Skin of body (tissue), 2 donors: ENCODE results near the gene NCS1. TPM values are rescaled to one million over a fixed set of nuclear protein-coding genes. Genes with fewer than 3 reads are reported as not detected.
"Not testable (repeated sequence)": the region's sequence is repeated elsewhere in the genome, so short reads cannot be mapped to it uniquely, and the experiment has no call there.

Source experiments
- DNase-seq: peaks from one replicate; lab custom pipeline; 2025; lab: John Stamatoyannopoulos, UW
- total RNA-seq: library from RNA; depleted of rRNA; stranded (reverse); fragments of >200 nt; gene quantifications from one replicate; pipeline ENCODE4 v1.2.3, GENCODE V29; 2014

NCS1 gene
- total RNA-seq, 1 donor from 2014 or later = 7.6 TPM

DNA sequence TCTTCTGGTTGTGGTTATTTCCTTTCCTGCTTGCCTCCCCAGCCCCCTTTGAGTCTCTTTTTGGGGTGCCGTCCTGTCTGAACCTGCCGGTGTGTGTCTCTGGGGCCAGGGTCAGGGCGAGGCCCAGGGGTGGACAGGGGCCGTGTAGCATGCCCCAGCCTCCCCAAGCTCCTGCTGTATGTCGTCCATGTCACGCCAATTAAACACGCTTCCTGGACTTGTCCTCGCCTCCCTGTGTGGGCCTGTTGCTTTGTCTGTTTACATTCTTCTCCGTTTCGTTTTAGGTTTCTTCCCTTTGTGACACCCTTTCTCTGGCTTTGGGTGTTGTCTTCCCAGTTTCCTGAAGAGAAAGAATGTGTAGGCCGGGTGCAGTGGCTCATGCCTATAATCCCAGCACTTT, 64.9 kb downstream of the NCS1 start:
- DNase-seq = no peak

DNA sequence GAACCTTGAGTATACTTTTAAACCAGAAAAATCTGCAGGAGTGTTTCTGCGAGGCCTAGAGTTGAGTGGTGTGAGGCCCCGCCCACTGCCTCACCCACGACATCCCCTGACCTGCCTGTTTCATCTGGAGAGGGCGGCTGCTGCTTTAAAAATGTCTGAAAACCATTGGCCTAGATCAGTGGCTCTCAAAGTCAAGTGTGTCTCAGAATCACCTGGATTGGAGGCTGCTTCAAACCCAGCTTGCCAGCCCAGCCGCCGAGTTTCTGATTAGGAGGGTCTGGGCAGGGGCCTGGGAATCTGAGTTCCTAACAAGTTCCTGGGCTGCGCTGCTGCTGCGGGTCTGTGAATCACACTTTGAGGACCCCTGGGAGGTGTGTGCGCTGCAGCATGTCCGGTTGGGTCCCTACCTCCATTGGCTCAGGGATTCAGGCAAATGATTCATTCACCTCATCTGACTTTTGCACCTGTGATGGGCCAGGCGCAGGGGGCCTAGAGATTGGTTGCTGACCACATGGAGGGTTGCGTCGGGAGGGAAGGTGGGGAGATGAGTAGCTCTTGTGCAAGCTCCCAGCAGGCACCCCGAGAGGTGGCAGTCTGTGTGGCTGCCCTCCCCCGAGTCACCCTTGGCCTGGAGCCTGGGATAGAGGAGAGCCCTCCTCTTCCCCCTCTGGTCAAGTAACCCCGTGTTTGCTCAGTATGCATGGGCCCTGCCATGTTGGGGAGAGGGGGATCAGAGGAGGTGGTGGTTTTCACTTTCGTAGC, 65.7 kb downstream of the NCS1 start:
- no peak for DNase-seq

DNA sequence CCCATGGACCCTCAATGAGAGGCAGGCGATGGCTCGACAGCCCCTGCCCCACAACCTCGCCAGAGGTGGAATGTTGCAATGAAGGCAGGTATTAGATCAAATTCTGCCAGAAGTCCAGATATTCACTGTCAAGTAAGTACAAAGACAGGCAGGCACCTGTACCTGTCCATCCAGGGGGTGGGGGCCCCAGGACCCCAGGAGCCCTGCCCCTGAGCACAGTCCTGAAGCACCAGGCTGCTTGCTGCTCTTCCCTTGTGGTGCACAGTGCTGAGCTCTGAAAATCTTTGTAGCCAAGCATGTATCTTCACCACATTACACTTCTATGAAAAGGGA, 67.1 kb downstream of the NCS1 start:
- no peak for DNase-seq

DNA sequence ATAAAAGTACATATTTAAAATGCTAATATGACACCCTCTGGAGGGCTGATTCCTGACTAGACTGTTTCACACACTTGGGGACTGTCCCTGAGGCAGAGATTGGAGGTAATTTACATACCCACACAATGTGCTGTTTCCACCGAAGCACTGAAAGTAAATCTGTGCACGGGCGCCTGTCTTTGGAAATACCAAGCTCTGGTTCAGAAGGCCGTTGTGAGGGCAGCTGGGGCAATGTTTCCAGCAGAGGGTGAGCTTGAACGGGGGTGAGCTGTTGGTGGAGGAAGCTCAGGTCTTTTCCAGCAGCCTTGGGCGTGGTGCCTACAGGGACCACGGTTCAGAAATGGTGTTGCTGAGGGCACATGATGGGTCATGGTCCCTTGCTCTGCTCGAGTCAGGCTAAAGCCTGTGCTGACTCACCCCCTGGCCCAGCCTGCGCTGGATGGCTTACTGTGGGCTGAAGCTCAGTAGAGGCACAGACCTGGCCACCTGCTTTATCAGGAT, 67.6 kb downstream of the NCS1 start:
- DNase-seq = no peak

DNA sequence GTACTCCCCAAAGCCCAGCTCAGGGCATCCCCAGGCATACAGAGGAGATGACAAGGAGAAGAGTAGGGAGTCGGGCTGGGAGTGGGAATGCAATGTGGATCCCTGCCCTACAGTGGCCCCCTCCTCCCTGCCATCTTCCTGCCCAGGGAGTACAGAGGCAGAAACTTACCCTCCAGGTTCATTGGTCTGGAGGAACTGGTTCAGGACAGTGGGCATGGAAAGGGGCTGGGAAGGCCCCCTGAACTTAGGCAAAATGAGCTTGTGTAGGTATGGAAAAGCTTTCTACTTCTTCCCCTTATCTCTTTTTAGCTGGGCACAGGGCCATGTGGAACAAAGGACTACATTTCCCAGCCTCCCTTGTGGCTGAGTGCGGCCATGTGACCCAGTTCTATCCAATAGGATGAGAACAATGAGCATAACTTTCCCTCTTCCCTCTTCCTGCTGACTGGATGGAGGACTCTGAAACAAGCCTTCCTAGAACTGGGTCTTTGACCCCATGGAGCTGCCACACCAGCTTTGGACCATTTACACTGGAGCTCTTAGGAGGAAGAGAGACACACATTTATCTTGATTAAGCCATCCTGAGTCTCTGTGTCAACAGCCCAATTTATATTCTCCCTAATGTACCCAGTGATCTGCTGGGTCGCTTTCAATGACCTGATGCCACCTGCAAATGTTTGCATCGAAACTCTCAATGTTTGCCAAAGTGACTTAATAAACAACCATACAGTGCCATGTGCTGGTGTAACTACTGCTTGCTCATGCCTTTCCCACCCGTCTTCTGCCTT, 68.4 kb downstream of the NCS1 start:
- DNase-seq = peak; percentile 49

DNA sequence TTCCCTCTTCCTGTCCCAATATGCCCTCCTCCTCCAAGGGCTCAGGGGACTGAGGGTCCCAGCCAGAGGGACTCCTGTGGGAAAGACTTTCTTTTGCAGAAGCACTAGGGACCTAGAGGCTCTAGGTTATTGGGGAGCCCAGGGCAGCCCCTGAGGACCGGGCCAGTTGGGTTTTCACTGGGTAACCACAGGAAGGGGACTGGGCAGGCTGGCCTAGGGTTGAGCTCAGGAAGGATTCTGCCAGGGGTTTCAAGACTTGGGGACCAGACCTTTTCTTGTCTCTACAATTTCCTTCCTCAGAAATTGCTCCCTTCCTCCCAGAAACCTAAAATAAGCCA, 69.0 kb downstream of the NCS1 start:
- DNase-seq = no peak

DNA sequence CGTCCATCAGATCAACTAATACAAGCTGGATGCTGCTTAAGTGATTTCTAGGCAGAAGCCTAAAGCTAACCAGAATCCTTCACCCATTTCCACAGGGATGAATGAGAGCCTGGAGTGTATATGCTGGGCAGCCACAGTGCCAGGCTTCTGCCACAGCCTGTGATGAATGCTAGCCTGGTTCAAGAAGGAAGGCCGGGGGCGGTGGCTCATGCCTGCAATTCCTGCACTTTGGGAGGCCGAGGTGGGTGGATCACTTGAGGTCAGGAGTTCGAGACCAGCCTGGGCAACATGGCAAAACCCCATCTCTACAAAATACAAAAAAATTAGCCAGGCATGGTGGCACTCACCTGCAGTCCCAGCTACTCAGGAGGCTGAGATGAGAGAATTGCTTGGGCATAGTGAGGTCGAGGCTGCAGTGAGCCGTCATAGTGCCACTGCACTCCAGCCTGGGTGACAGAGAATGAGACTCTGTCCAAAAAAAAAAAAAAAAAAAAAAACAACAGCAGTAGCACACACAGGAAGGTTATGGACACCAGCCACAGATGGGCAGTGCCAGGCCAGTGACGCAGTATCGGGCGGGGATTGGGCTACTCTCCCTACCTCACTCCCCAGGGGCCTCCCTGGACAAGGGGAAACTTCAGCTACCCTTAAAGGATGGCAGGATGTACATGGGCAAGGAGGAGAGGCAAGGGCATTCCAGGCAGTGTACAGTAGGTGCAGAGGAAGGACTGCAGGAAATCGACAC, 70.2 kb downstream of the NCS1 start:
- DNase-seq = no peak

DNA sequence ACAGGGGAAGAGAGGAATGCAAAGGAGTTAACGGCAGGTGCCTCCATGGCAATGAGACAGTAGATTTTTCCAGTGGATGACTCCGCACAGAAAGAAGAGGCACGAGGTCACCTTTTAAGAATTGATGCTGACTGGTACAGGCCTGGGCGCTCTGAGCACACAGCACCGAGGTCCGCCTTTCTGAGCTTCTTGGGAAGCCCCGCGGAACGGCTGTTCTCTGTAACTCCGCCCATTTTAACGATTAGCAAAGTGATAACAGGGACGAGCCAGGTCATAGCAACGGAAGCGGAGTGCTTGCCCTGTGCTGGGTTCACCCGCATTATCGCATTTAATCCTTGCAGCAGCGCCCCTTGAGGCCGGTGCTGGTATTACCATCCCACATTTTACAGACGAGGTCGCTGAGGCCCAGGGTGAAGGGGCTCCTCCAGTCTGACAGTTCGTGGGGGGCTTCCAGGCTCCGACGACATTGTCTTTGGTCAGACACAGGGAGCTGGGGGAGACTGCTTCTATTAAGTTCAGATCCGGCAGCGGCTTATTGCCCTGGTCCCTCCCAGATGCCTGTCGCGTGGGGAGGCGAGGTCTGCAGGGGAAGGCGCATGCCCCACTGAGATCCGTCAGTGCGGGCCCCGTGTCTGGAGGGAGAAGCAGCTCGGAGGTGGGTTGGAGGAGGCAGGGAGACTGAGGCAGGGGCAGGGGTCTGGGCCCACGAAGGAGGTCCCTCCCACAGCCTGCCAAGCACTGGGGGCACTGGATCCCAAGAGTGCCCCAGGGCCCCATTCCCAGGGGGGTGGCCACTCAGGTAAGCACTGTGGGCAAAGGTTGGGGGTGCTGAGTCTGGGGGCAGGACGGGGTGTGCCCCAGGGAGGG, 71.0 kb downstream of the NCS1 start:
- no peak for DNase-seq

DNA sequence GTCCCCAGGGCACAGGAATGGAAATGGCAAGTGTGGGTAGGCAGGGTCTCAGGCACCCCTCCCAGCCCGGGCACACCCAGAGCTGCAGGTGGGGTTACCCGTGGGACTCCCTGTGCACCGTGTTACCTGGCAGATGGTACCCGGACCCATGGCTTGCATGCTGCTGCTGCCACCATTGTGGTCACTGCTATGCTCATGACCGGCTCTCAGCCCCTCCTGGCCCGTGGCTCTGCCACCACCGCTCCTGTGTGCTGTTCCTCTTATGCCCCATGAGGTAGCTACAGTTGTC, 71.6 kb downstream of the NCS1 start:
- no peak for DNase-seq

DNA sequence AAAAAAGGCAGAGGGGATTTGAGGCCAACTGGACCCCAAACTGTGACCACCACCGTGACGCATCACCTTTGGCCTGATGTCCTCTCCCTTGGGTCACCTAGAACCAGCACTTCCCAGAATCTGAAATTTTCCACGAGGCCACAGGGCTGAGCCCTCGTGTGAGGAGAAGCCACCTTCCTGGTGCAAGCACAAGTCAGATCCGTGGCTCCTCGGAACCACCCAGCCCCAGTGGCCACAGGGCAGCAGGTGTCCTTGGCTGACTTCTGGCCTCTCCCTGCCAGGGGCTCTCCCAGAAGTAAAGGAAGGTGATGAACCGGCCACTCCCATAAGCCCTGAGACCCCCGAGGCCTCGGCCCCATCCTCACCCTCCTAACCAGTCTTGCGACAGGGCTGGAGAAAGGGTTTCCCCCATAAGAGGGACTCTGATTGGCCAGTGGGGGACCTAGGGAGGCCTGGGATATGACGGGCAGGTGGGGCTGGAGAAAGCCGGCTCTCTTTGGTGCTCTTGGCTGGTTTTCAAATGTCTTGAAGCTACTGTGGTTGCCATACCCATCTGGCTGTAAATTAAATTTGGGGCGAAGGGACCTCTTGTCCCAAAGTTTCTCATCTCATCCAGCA, 72.5 kb downstream of the NCS1 start:
- DNase-seq = no peak

DNA sequence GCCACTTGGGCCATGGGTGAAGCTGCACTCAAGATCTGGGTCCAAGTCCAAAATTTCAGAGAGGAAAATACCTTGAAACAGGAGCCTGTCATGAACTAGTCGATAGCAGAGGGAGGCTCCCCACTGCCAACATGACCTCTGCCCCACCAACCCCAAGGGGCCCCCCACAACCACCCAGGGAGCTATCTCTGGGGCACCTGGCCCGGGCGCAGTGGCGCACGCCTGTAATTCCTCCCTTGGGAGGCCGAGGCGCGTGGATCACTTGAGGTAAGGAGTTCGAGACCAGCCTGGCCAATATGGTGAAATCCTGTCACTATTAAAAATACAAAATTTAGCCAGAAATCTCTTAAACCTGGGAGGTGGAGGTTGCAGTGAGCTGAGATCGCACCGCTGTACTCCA, 73.3 kb downstream of the NCS1 start:
- DNase-seq = no peak

DNA sequence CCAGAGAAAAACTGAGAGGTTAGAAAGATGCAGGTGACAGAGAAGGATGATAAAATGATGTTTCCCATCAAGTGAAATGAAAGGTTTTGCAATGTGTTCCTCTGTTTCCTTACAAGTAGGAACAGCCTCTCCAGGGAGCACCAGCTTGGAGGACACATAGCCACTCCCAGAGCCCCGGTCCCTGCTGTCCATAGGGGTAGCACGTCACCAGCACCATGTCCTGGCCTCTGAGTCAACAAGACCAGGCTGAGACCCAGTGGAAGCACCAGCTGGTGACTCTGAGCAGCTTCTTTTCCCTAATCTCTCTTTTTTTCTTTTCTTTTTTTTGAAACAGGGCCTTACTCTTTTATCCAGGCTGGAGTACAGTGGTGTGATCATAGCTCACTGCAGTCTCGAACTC, 73.9 kb downstream of the NCS1 start:
- DNase-seq = no peak

DNA sequence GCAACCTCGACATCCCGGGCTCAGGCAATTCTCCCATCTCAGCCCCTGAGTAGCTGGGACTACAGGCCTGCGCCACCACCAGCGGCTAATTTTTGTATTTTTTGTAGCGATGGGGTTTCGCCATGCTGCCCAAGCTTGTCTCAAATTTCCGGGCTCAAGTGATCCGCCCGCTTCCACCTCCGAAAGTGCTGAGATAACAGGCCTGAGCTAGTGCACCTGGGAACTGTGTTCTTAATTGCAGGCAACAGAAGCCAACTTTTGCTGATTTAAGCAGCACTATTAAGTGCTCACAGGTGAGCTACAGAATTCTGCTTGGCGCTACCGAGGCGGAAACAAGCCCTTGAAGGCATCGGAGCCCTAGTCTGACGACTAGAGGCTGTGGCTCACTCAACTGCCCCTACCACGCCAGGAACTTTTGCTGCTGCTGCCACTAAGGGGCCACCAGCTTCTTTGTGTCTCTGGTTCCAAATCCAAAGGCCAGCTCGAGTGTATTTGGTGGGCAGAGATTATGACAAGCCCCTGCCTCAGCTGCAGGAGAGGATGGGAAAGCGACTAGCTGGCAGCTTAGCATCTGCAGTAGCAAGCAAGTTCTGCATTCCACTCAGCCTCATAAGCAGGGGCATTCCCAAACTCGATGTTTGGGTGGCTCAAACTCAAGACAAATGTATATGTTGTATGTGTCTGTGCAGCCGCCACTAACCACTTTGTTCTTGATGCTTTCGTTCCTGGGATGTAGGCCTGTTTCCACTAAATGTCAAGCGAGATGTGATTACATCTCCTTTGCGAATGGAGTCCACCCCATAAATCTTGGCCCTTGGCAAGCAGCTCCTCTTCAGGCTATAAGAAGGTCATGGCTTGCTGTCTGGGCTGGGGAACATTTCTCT, 82.8 kb downstream of the NCS1 start:
- DNase-seq = no peak

DNA sequence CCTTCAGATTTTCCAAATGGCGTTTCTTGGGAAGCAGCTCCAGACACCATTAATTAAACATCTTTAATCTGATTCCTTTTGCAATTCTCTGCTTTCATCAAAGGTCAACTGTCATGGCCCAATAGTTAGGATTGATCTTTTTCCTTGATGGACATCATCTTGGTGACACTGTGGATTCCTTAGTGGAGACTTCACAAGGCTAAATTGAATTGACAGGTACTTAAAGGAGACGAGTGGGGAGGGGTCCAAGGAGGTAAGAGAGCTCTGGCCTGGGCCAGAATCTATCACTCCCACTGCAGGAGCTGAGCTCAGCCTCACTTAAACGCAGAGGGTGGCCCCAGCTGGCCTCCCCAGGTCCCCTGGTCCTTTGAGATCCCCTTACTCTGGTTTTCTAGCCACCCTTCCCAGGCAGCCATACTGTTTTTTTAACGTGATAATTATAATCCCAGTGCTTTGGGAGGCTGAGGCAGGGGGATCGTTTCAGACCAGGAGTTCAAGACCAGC, 83.5 kb downstream of the NCS1 start:
- no peak for DNase-seq

DNA sequence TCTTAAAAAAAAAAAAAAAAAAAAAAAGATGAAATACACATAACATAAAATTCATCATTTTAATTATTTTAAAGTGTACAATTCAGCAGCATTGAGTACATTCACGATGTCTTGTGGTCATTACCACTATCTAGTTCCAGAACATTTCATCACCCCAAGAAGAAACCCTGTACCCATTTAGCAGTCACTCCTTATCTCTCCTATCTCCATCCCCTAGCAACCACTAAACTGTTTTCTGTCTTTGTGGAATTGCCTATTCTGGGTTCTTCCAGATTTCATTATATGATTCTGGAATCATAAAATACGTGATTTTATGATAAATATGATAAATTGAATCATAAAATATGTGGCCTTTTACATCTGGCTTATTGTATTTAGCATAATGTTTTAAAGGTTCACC, 84.4 kb downstream of the NCS1 start:
- no peak for DNase-seq

DNA sequence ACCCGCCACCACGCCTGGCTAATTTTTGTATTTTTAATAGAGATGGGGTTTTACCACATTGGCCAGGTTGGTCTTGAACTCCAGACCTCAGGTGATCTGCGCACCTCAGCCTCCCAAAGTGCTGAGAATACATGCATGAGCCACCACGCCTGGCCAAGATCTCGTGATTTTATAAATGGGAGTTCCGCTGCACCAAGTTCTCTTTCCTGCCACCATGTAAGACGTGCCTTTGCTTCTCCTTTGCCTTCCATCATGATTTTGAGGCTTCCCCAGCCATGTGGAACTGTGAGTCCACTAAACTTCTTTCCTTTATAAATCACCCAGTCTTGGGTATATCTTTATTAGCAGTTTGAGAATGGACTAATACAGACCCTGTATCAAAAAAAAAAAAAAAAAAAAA, 85.9 kb downstream of the NCS1 start:
- DNase-seq = not testable (repeated sequence)

DNA sequence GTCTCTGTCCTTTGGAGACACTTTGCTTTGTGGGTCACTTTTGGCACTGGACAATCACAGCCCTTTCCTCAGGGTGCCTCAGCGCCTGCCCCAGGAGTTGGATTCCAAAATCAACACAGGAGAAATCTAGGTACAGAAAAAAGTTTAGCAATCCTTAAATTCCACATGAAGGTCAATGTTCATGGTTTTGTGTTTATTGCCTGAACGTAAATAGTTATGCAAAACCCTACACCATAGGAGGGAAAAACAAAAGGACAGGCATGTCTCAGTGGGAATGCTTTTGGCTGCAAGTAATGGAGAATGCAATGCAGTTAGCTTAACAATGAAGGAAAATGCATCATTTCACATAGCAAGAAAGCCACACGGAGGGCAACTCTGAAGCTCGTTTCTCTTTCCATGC, 86.8 kb downstream of the NCS1 start:
- DNase-seq = no peak

DNA sequence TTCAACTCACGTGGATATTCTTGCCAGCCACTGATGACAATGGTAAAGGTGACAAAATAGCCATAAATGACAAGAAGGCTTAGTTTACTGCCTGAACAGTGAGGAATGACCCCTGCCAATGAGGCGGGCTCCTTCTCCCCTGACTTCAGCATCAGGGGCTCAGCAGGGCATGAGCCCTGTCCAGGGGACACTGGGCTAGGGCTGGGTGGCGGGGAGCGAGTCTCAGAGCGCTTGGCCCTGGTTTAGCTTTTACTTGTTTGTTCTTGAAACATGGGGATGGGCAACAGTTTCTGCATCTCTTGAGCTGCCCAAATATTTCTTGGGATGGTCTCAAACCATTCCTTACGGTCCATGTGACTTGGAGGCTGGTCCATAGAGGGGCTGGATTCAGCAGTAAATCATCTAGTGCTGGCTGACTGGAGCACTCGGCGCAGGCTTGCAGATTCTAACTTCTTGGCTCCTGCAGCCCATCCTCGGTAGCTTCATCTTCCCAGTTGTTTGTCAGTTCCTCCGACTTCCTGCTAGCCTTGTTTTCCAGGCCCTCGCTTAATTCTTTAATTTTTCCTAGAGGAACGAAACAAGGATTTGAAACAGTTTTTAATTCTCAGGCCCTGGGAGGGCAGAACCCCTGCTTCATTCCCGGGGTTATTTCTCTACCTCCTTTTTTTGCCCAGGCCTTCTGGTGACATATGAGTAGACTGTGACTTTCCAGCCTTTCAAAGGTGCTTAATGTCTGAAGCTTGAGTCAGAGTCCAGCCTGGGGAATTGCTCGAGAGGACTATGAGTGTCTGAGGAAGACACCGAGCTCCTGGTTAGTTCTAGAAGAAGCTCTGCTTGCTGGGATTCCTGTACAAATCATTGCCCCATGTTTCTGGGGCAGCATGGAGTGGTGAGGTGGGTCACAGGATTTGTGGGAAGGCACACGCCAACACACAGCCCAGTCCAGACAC, 88.9 kb downstream of the NCS1 start:
- DNase-seq = no peak
